CD8-positive, alpha-beta memory T cell (primary cell): ENCODE data around the gene NAALADL2. TPM values are rescaled to one million over a fixed set of nuclear protein-coding genes. Genes with fewer than 3 reads are reported as not detected.
"Not testable (repeated sequence)": the region's sequence is repeated elsewhere in the genome, so short reads cannot be mapped to it uniquely, and the experiment has no call there.

Source experiments
- CTCF ChIA-PET: fragments of 350-600 bp; sonication (Branson Sonifier 250); formaldehyde crosslinking; loops from one replicate; lab custom pipeline; 2021; ENCODE audit warnings: antibody characterized with exemption; lab: Charles Lee
- POLR2A ChIA-PET: fragments of 350-600 bp; sonication (Branson Sonifier 250); formaldehyde crosslinking; loops from one replicate; lab custom pipeline; 2021; ENCODE audit warnings: antibody characterized with exemption; lab: Charles Lee
- DNase-seq, 5 donors: peaks; one replicate each; pipeline versions ENCODE4 v3.0.0 to v3.0.0-alpha.2; 2020 to 2022; ENCODE audit warnings: mixed read lengths in 1 of 5
- H3K27ac ChIP-seq: one replicate; pipeline ENCODE4 v1.7.0; 2013; ENCODE audit warnings: low read depth, mild to moderate bottlenecking, low read length, moderate library complexity
- H3K27me3 ChIP-seq: 2 replicates; pipeline ENCODE4 v1.7.0; 2013; ENCODE audit warnings: low read length, mild to moderate bottlenecking; ENCODE audit not compliant: insufficient read depth, poor library complexity, severe bottlenecking
- H3K36me3 ChIP-seq: 2 replicates; pipeline ENCODE4 v1.7.0; 2013; ENCODE audit warnings: mild to moderate bottlenecking, low read length, moderate library complexity; ENCODE audit not compliant: insufficient read depth
- H3K4me1 ChIP-seq: 2 replicates; pipeline ENCODE4 v1.7.0; 2013; ENCODE audit warnings: mild to moderate bottlenecking, low read length, moderate library complexity; ENCODE audit not compliant: insufficient read depth
- H3K4me3 ChIP-seq: 2 replicates; pipeline ENCODE4 v1.7.0; 2013; ENCODE audit warnings: mild to moderate bottlenecking, low read length
- H3K9me3 ChIP-seq: 2 replicates; pipeline ENCODE4 v1.7.0; 2013; ENCODE audit warnings: mild to moderate bottlenecking, low read length
- H3K27ac Mint-ChIP-seq, 8 donors: one replicate each; pipeline ENCODE4 v1.8.0; 2020 to 2021; ENCODE audit warnings: mixed read lengths in 8 of 8, mild to moderate bottlenecking in 6 of 8, inconsistent platforms in 3 of 8, moderate library complexity in 3 of 8
- H3K27me3 Mint-ChIP-seq, 2 donors: one replicate each; pipeline ENCODE4 v1.8.0; 2020 to 2021; ENCODE audit warnings: mixed read lengths in 2 of 2, mild to moderate bottlenecking in 1 of 2, moderate library complexity in 1 of 2
- H3K36me3 Mint-ChIP-seq, 3 donors: one replicate each; pipeline ENCODE4 v1.8.0; 2020 to 2021; ENCODE audit warnings: mixed read lengths in 3 of 3, inconsistent platforms in 1 of 3, mild to moderate bottlenecking in 1 of 3
- H3K4me1 Mint-ChIP-seq, 3 donors: one replicate each; pipeline ENCODE4 v1.8.0; 2020 to 2021; ENCODE audit warnings: mixed read lengths in 3 of 3, inconsistent platforms in 1 of 3, mild to moderate bottlenecking in 1 of 3
- H3K4me3 Mint-ChIP-seq, 7 donors: one replicate each; pipeline ENCODE4 v1.8.0; 2020 to 2021; ENCODE audit warnings: mixed read lengths in 7 of 7, mild to moderate bottlenecking in 6 of 7, moderate library complexity in 4 of 7, inconsistent platforms in 2 of 7
- H3K9me3 Mint-ChIP-seq, 5 donors: one replicate each; pipeline ENCODE4 v1.8.0; 2020 to 2022; ENCODE audit warnings: mixed read lengths in 5 of 5, mild to moderate bottlenecking in 3 of 5, moderate library complexity in 2 of 5, inconsistent platforms in 1 of 5
- polyA plus RNA-seq: library from polyadenylated mRNA; unstranded; fragments of 300-500 nt; fragmentation: Illumina TruSeq; gene quantifications from one replicate; pipeline ENCODE4 v1.2.3, GENCODE V29; 2021
- total RNA-seq, 2 experiments: library from RNA; stranded (reverse); gene quantifications; one replicate each; pipeline ENCODE4 v1.2.3, GENCODE V29; 2021

NAALADL2 gene
- total and polyA plus RNA-seq, 3 experiments from 2014 or later, result not detected

GRCh38 chr3:175159202-175159601 lies 300.1 kb downstream of the NAALADL2 start:
- no peaks in the 10 kb centered on the region for H3K4me1 ChIP-seq
- no peak for DNase-seq
- no peak overlapping the region for H3K27ac ChIP-seq
- Mint-ChIP-seq H3K27ac (no peak overlapping the region), H3K36me3 (no peaks in the 10 kb centered on the region), H3K4me3 (no peak overlapping the region), H3K9me3 (peaks cover 0 to 4% (median 0%) of the 10 kb centered on the region in 5 donors), H3K4me1 (no peaks in the 10 kb centered on the region), H3K27me3 (no peaks in the 10 kb centered on the region)
- H3K9me3 ChIP-seq, result no peaks in the 10 kb centered on the region
- no peaks in the 10 kb centered on the region for H3K36me3 ChIP-seq
- no peak overlapping the region for H3K4me3 ChIP-seq
- no peaks in the 10 kb centered on the region for H3K27me3 ChIP-seq
- CTCF ChIA-PET, result no interaction called here
- POLR2A ChIA-PET, result no interaction called here

GRCh38 chr3:175161291-175161690 lies 302.2 kb downstream of the NAALADL2 start:
- Mint-ChIP-seq H3K36me3 (no peaks in the 10 kb centered on the region), H3K9me3 (peaks cover 0 to 4% (median 0%) of the 10 kb centered on the region in 5 donors), H3K4me1 (no peaks in the 10 kb centered on the region), H3K4me3 (no peak overlapping the region), H3K27ac (no peak overlapping the region), H3K27me3 (no peaks in the 10 kb centered on the region)
- no peaks in the 10 kb centered on the region for H3K36me3 ChIP-seq
- CTCF ChIA-PET, result no interaction called here
- H3K4me3 ChIP-seq, result no peak overlapping the region
- POLR2A ChIA-PET, result no interaction called here
- no peaks in the 10 kb centered on the region for H3K27me3 ChIP-seq
- no peaks in the 10 kb centered on the region for H3K4me1 ChIP-seq
- DNase-seq, result no peak
- H3K9me3 ChIP-seq, result no peaks in the 10 kb centered on the region
- no peak overlapping the region for H3K27ac ChIP-seq

DNA sequence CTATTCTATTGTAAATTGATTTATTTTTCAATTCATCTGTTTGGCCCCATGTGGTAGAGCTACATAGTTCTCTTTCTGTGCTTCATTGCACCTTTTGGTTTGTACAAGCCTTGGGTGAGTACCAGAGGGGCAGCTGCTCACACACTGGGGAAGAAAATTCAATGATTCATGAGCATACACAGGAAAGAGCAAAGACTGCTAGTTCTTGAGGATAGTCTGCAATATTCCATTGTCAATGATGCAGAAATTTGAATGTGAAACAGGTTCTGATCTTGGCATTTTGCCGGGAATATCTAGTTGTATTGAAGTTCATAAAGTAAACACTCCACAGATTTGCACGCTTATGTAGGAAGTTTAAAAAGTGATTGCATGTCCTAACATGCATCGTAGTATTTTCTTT lies 304.6 kb downstream of the NAALADL2 start:
- no peak overlapping the region for H3K4me3 Mint-ChIP-seq
- H3K27me3 Mint-ChIP-seq, result no peaks in the 10 kb centered on the region
- H3K36me3 Mint-ChIP-seq, result no peaks in the 10 kb centered on the region
- peaks cover 0 to 8% (median 0%) of the 10 kb centered on the region in 5 donors for H3K9me3 Mint-ChIP-seq
- CTCF ChIA-PET, result no interaction called here
- H3K4me1 Mint-ChIP-seq, result no peaks in the 10 kb centered on the region
- POLR2A ChIA-PET, result no interaction called here
- no peak for DNase-seq
- Histone ChIP-seq H3K27me3 (no peaks in the 10 kb centered on the region), H3K9me3 (no peaks in the 10 kb centered on the region), H3K4me3 (no peak overlapping the region), H3K27ac (no peak overlapping the region), H3K36me3 (no peaks in the 10 kb centered on the region), H3K4me1 (no peaks in the 10 kb centered on the region)
- H3K27ac Mint-ChIP-seq, result no peak overlapping the region

DNA sequence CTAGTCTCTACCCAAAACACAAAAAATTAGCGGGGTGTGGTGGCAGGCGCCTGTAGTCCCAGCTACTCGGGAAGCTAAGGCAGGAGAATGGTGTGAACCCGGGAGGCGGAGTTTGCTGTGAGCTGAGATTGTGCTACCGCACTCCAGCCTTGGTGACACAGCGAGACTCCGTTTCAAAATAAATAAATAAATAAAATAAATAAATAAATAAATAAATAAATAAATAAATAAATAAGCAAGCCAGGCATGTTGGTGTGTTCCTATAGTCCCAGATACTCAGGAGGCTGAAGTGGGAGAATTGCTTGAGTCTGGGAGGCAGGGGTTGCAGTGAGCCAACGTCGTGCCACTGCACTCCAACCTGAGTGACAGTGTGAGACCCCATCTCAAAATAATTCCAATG lies 314.0 kb downstream of the NAALADL2 start:
- H3K36me3 ChIP-seq, H3K27me3 Mint-ChIP-seq, H3K27me3 ChIP-seq, DNase-seq, CTCF ChIA-PET, H3K36me3 Mint-ChIP-seq, H3K27ac ChIP-seq, H3K4me3 Mint-ChIP-seq, H3K27ac Mint-ChIP-seq, H3K9me3 ChIP-seq, H3K4me1 Mint-ChIP-seq, POLR2A ChIA-PET, H3K4me3 ChIP-seq, H3K4me1 ChIP-seq: not testable (repeated sequence)
- peaks cover 0 to 16% (median 3%) of the 10 kb centered on the region in 5 donors for H3K9me3 Mint-ChIP-seq

- DNase-seq, result no peak
- Mint-ChIP-seq H3K4me3 (no peak overlapping the region), H3K4me1 (no peaks in the 10 kb centered on the region), H3K36me3 (no peaks in the 10 kb centered on the region), H3K9me3 (peaks cover 0 to 13% (median 3%) of the 10 kb centered on the region in 5 donors), H3K27me3 (no peaks in the 10 kb centered on the region), H3K27ac (no peak overlapping the region)
- Histone ChIP-seq H3K9me3 (no peaks in the 10 kb centered on the region), H3K27me3 (no peaks in the 10 kb centered on the region), H3K4me3 (no peak overlapping the region), H3K36me3 (no peaks in the 10 kb centered on the region), H3K4me1 (no peaks in the 10 kb centered on the region), H3K27ac (no peak overlapping the region)
- CTCF ChIA-PET, result no interaction called here
- POLR2A ChIA-PET, result no interaction called here
These were observed 317.4 kb downstream of the NAALADL2 start for GRCh38 chr3:175176556-175176955.

DNA sequence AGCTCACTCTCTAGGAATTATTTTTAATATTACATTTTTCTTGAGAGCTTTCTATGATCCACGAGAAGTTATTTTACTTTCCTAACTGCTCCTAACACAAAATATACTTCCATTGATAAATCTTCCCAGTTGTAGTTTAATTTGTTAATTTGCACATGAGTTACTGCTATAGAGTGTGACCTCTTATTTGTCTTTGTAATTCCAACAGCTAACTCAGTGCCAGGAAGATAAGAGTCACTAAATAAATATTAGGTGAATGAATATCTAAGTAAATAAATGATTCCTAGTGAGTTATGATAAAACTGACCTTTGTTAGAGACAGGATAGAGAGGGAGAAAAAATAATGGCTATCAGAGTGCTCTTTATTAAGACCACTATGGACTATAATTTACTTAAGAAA lies 319.9 kb downstream of the NAALADL2 start:
- peaks cover 2 to 21% (median 5%) of the 10 kb centered on the region in 5 donors for H3K9me3 Mint-ChIP-seq
- POLR2A ChIA-PET, result no interaction called here
- Histone ChIP-seq H3K4me1 (no peaks in the 10 kb centered on the region), H3K27me3 (no peaks in the 10 kb centered on the region), H3K36me3 (no peaks in the 10 kb centered on the region), H3K9me3 (no peaks in the 10 kb centered on the region), H3K27ac (no peak overlapping the region), H3K4me3 (no peak overlapping the region)
- no peaks in the 10 kb centered on the region for H3K36me3 Mint-ChIP-seq
- H3K27me3 Mint-ChIP-seq, result no peaks in the 10 kb centered on the region
- no peak overlapping the region for H3K27ac Mint-ChIP-seq
- CTCF ChIA-PET, result no interaction called here
- H3K4me1 Mint-ChIP-seq, result no peaks in the 10 kb centered on the region
- H3K4me3 Mint-ChIP-seq, result no peak overlapping the region
- no peak for DNase-seq

DNA sequence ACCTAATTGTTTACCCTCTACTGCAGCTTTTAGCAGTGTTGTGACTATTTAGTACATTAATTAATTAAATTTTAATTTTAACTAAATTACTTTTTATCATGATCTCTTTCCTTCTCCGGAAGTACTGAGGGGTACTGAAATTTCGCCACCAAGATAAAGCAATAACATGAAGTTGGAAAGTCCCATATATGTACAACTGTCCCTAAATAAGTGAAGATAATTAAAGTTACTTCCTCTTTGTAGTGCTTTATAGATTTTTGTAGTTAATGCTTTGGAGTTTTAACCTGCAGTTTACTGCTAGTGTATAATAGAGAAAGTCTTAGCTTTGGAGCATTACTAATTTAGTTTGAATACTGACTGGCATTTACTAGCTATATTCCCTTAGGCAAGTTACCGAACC lies 325.3 kb downstream of the NAALADL2 start:
- H3K4me3 Mint-ChIP-seq, result no peak overlapping the region
- ChIA-PET CTCF (no interaction called here), POLR2A (no interaction called here)
- Histone ChIP-seq H3K9me3 (no peaks in the 10 kb centered on the region), H3K27ac (no peak overlapping the region), H3K4me1 (no peaks in the 10 kb centered on the region), H3K4me3 (no peak overlapping the region), H3K36me3 (no peaks in the 10 kb centered on the region), H3K27me3 (no peaks in the 10 kb centered on the region)
- peaks cover 0 to 13% (median 7%) of the 10 kb centered on the region in 5 donors for H3K9me3 Mint-ChIP-seq
- no peaks in the 10 kb centered on the region for H3K36me3 Mint-ChIP-seq
- DNase-seq, result no peak
- H3K27ac Mint-ChIP-seq, result no peak overlapping the region
- no peaks in the 10 kb centered on the region for H3K4me1 Mint-ChIP-seq
- H3K27me3 Mint-ChIP-seq, result no peaks in the 10 kb centered on the region

DNA sequence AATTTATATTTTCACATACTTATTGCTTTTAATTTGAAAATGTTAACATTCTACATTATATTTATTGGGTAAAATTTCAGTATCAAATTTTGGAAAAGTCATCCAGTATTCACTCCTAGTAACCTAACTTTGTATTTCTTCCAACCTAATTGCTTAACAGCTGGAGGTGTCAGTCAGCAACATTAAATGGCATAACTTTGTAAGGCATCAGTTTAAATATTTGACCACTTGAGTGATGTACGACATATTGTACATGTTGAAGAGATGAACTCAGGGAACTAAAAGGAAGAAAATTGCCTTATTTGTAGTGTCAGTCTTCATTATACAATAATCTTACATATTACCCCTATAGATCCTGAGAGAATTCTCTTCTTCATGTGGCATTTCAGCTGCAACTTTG lies 326.8 kb downstream of the NAALADL2 start:
- Histone ChIP-seq H3K4me3 (no peak overlapping the region), H3K9me3 (no peaks in the 10 kb centered on the region), H3K4me1 (no peaks in the 10 kb centered on the region), H3K27ac (no peak overlapping the region), H3K27me3 (no peaks in the 10 kb centered on the region), H3K36me3 (no peaks in the 10 kb centered on the region)
- Mint-ChIP-seq H3K27me3 (no peaks in the 10 kb centered on the region), H3K4me3 (no peak overlapping the region), H3K4me1 (no peaks in the 10 kb centered on the region), H3K9me3 (peaks cover 0 to 13% (median 7%) of the 10 kb centered on the region in 5 donors), H3K27ac (no peak overlapping the region), H3K36me3 (no peaks in the 10 kb centered on the region)
- DNase-seq, result no peak
- ChIA-PET POLR2A (no interaction called here), CTCF (no interaction called here)

GRCh38 chr3:175186511-175186910 lies 327.4 kb downstream of the NAALADL2 start:
- H3K36me3 Mint-ChIP-seq, result no peaks in the 10 kb centered on the region

More at GRCh38 chr3:175186511-175186910, 327.4 kb downstream of the NAALADL2 start:
- H3K4me1 Mint-ChIP-seq, result no peaks in the 10 kb centered on the region
- no peaks in the 10 kb centered on the region for H3K36me3 ChIP-seq
- no peak overlapping the region for H3K4me3 Mint-ChIP-seq
- H3K4me3 ChIP-seq, result no peak overlapping the region
- ChIA-PET POLR2A (no interaction called here), CTCF (no interaction called here)
- no peaks in the 10 kb centered on the region for H3K27me3 ChIP-seq
- H3K27ac ChIP-seq, result no peak overlapping the region
- H3K27ac Mint-ChIP-seq, result no peak overlapping the region
- H3K9me3 ChIP-seq, result no peaks in the 10 kb centered on the region
- H3K27me3 Mint-ChIP-seq, result no peaks in the 10 kb centered on the region
- peaks cover 0 to 17% (median 7%) of the 10 kb centered on the region in 5 donors for H3K9me3 Mint-ChIP-seq
- no peak for DNase-seq
- no peaks in the 10 kb centered on the region for H3K4me1 ChIP-seq
